Activated T-helper 2 cell treated with anti-CD3 and anti-CD28 coated beads, Interferon-gamma antibody, Interleukin-2, Interleukin-4, amounts not matched to agents 10 μg/mL and 5 μg/mL and 100 μg/mL, durations not matched to agents 14 hours and 24 hours and 36 hours (primary cell): Measurements from ENCODE around the gene TUBB6. TPM values are rescaled to one million over a fixed set of nuclear protein-coding genes. Genes with fewer than 3 reads are reported as not detected.
A peak's percentile ranks its signal among the peaks of the same experiment; 100 is the strongest.

Experiments
- DNase-seq: peaks from one replicate; pipeline ENCODE4 v3.0.0; 2021; ENCODE audit warnings: low spot score
- H3K27ac Mint-ChIP-seq: one replicate; pipeline ENCODE4 v1.8.0; 2021; ENCODE audit warnings: mixed read lengths
- H3K27me3 Mint-ChIP-seq: one replicate; pipeline ENCODE4 v1.8.0; 2021; ENCODE audit warnings: low read depth, mixed read lengths
- H3K36me3 Mint-ChIP-seq: one replicate; pipeline ENCODE4 v1.8.0; 2021; ENCODE audit warnings: low read depth, mixed read lengths
- H3K4me1 Mint-ChIP-seq: one replicate; pipeline ENCODE4 v1.8.0; 2021; ENCODE audit warnings: low read depth, mixed read lengths
- H3K4me3 Mint-ChIP-seq: one replicate; pipeline ENCODE4 v1.8.0; 2021; ENCODE audit warnings: low read depth, mild to moderate bottlenecking, moderate library complexity, mixed read lengths
- H3K9me3 Mint-ChIP-seq: one replicate; pipeline ENCODE4 v1.8.0; 2021; ENCODE audit warnings: mixed read lengths
- intact Hi-C: fragments of 100-400 bp; cut with micrococcal nuclease; formaldehyde crosslinking; loops from one replicate; pipeline ENCODE4 v1.15.1; 2023
- total RNA-seq: library from RNA; stranded (reverse); gene quantifications from 2 replicates; pipeline ENCODE4 v1.2.3, GENCODE V29; 2022

Gene TUBB6
- 54.2 and 57.2 TPM in 2 replicates for total RNA-seq

GRCh38 chr18:12307701-12308385 is at the start of gene TUBB6:
Gene TUBB6, plus strand, starts transcription at chr18:12308241. Its CDS starts 52 bp downstream, at chr18:12308293.
- intact Hi-C loops = loop anchor here (1.0 kb wide), 1 partner anchor 69 kb away; the partner anchor contains the start of gene AFG3L2
- H3K36me3 Mint-ChIP-seq = peaks cover 30% of the 10 kb centered on the region

GRCh38 chr18:12258719-12259705 is 49.0 kb upstream of the TUBB6 start:
- no peaks in the 10 kb centered on the region for H3K4me1 Mint-ChIP-seq
- no peak overlapping the region for H3K27ac Mint-ChIP-seq
- intact Hi-C loops = no loop called here
- DNase-seq = no peak
- no peak overlapping the region for H3K4me3 Mint-ChIP-seq
- no peaks in the 10 kb centered on the region for H3K36me3 Mint-ChIP-seq
- no peaks in the 10 kb centered on the region for H3K9me3 Mint-ChIP-seq
- H3K27me3 Mint-ChIP-seq = peaks cover 56% of the 10 kb centered on the region

More at GRCh38 chr18:12307701-12308385, at the start of gene TUBB6:
- H3K4me1 Mint-ChIP-seq = peaks cover 16% of the 10 kb centered on the region
- DNase-seq = peak; percentile 28
- peak within 1 kb of the TSS; percentile 83 for H3K27ac Mint-ChIP-seq
- peaks cover 11% of the 10 kb centered on the region for H3K9me3 Mint-ChIP-seq
- H3K27me3 Mint-ChIP-seq = peaks cover 36% of the 10 kb centered on the region
- H3K4me3 Mint-ChIP-seq = peak within 1 kb of the TSS; percentile 88

- Mint-ChIP-seq H3K4me3 (no peak overlapping the region), H3K27ac (no peak overlapping the region), H3K4me1 (no peaks in the 10 kb centered on the region), H3K36me3 (no peaks in the 10 kb centered on the region), H3K27me3 (peaks cover 33% of the 10 kb centered on the region), H3K9me3 (no peaks in the 10 kb centered on the region)
- intact Hi-C loops = no loop called here
- DNase-seq = no peak
Observed at GRCh38 chr18:12262748-12263147, 45.3 kb upstream of the TUBB6 start.

GRCh38 chr18:12264864-12265263 is 43.2 kb upstream of the TUBB6 start:
- intact Hi-C loops = no loop called here
- Mint-ChIP-seq H3K36me3 (no peaks in the 10 kb centered on the region), H3K27ac (no peak overlapping the region), H3K9me3 (no peaks in the 10 kb centered on the region), H3K27me3 (peaks cover 30% of the 10 kb centered on the region), H3K4me1 (no peaks in the 10 kb centered on the region), H3K4me3 (no peak overlapping the region)
- no peak for DNase-seq

GRCh38 chr18:12271376-12272235 is 36.4 kb upstream of the TUBB6 start:
- peak; percentile 48 for DNase-seq
- peaks cover 4% of the 10 kb centered on the region for H3K27me3 Mint-ChIP-seq
- H3K27ac Mint-ChIP-seq = no peak overlapping the region
- intact Hi-C loops = loop anchor here (5.0 kb wide), 1 partner anchor 386 kb away; the partner anchor contains the start of gene SPIRE1
- peaks cover 2% of the 10 kb centered on the region for H3K4me1 Mint-ChIP-seq
- no peaks in the 10 kb centered on the region for H3K36me3 Mint-ChIP-seq
- no peaks in the 10 kb centered on the region for H3K9me3 Mint-ChIP-seq
- peak overlapping the region; percentile 65 for H3K4me3 Mint-ChIP-seq

GRCh38 chr18:12274793-12275192 is 33.2 kb upstream of the TUBB6 start:
- no peak overlapping the region for H3K4me3 Mint-ChIP-seq
- peaks cover 2% of the 10 kb centered on the region for H3K4me1 Mint-ChIP-seq
- H3K27me3 Mint-ChIP-seq = peaks cover 3% of the 10 kb centered on the region
- no peaks in the 10 kb centered on the region for H3K9me3 Mint-ChIP-seq
- H3K36me3 Mint-ChIP-seq = no peaks in the 10 kb centered on the region
- H3K27ac Mint-ChIP-seq = no peak overlapping the region
- intact Hi-C loops = loop anchor here (5.0 kb wide), 1 partner anchor 383 kb away; the partner anchor contains the start of gene SPIRE1
- DNase-seq = no peak

GRCh38 chr18:12276736-12277554 is 31.1 kb upstream of the TUBB6 start:
- intact Hi-C loops = no loop called here

GRCh38 chr18:12278215-12278671 is 29.8 kb upstream of the TUBB6 start:
- Mint-ChIP-seq H3K27me3 (peaks cover 2% of the 10 kb centered on the region), H3K27ac (no peak overlapping the region), H3K4me1 (no peaks in the 10 kb centered on the region), H3K36me3 (no peaks in the 10 kb centered on the region), H3K9me3 (no peaks in the 10 kb centered on the region), H3K4me3 (no peak overlapping the region)
- intact Hi-C loops = no loop called here
- no peak for DNase-seq

More at GRCh38 chr18:12276736-12277554, 31.1 kb upstream of the TUBB6 start:
- no peaks in the 10 kb centered on the region for H3K4me1 Mint-ChIP-seq
- no peaks in the 10 kb centered on the region for H3K9me3 Mint-ChIP-seq
- no peak overlapping the region for H3K4me3 Mint-ChIP-seq
- H3K36me3 Mint-ChIP-seq = no peaks in the 10 kb centered on the region
- DNase-seq = no peak
- H3K27ac Mint-ChIP-seq = no peak overlapping the region
- peaks cover 2% of the 10 kb centered on the region for H3K27me3 Mint-ChIP-seq

GRCh38 chr18:12278741-12279682 is 29.0 kb upstream of the TUBB6 start:
- Mint-ChIP-seq H3K27ac (no peak overlapping the region), H3K36me3 (no peaks in the 10 kb centered on the region), H3K9me3 (no peaks in the 10 kb centered on the region), H3K27me3 (peaks cover 5% of the 10 kb centered on the region), H3K4me3 (no peak overlapping the region), H3K4me1 (no peaks in the 10 kb centered on the region)
- intact Hi-C loops = no loop called here
- no peak for DNase-seq

GRCh38 chr18:12279781-12280531 is 28.1 kb upstream of the TUBB6 start:
- no peaks in the 10 kb centered on the region for H3K36me3 Mint-ChIP-seq
- no peak for DNase-seq
- no peak overlapping the region for H3K4me3 Mint-ChIP-seq
- no peaks in the 10 kb centered on the region for H3K4me1 Mint-ChIP-seq
- no peak overlapping the region for H3K27ac Mint-ChIP-seq
- intact Hi-C loops = no loop called here
- peaks cover 14% of the 10 kb centered on the region for H3K27me3 Mint-ChIP-seq
- no peaks in the 10 kb centered on the region for H3K9me3 Mint-ChIP-seq
